Thymus (tissue), 11 donors: ENCODE measurements around the gene TRIM47. TPM values are rescaled to one million over a fixed set of nuclear protein-coding genes. Genes with fewer than 3 reads are reported as not detected.
A peak's percentile ranks its signal among the peaks of the same experiment; 100 is the strongest.

Experiments
- DNase-seq, 9 donors: peaks; one replicate each; pipeline ENCODE4 v3.0.0-alpha.2; 2013; ENCODE audit warnings: low spot score in 9 of 9, low read depth in 6 of 9, missing footprints in 1 of 9
- H3K27ac ChIP-seq, 2 donors: one replicate each; pipeline ENCODE4 v1.5.1; 2013; ENCODE audit warnings: control low read depth in 1 of 2, low read depth in 1 of 2, low read length in 1 of 2, mild to moderate bottlenecking in 1 of 2, moderate library complexity in 1 of 2
- H3K27me3 ChIP-seq, 2 donors: one replicate each; pipeline ENCODE4 v1.5.1; 2013; ENCODE audit warnings: low read length in 1 of 2; ENCODE audit not compliant: control insufficient read depth in 2 of 2, insufficient read depth in 1 of 2
- H3K36me3 ChIP-seq, 2 donors: one replicate each; pipeline ENCODE4 v1.5.1; 2013; ENCODE audit warnings: low read length in 1 of 2, mild to moderate bottlenecking in 1 of 2, moderate library complexity in 1 of 2; ENCODE audit not compliant: control insufficient read depth in 2 of 2, insufficient read depth in 2 of 2
- H3K4me1 ChIP-seq, 2 donors: one replicate each; pipeline ENCODE4 v1.5.1; 2013; ENCODE audit warnings: low read length in 2 of 2; ENCODE audit not compliant: control insufficient read depth in 2 of 2, insufficient read depth in 2 of 2
- H3K4me3 ChIP-seq, 2 donors: one replicate each; pipeline ENCODE4 v1.5.1; 2013; ENCODE audit warnings: low read length in 2 of 2, control low read depth in 1 of 2, mild to moderate bottlenecking in 1 of 2
- H3K9me3 ChIP-seq, 2 donors: one replicate each; pipeline ENCODE4 v1.5.1; 2013; ENCODE audit warnings: low read length in 1 of 2, mild to moderate bottlenecking in 1 of 2; ENCODE audit not compliant: control insufficient read depth in 2 of 2, insufficient read depth in 1 of 2
- WGBS: extraction: QIAGEN DNeasy Blood & Tissue Kit; methylation state at CpG from one replicate; pipeline ENCODE4 v1.1.7; 2013; 5-methylcytosine and 5-hydroxymethylcytosine counted together
- polyA plus RNA-seq: library from polyadenylated mRNA; stranded (reverse); fragments of 200-250 nt; gene quantifications from one replicate; pipeline ENCODE4 v1.2.3, GENCODE V29; 2013
- total RNA-seq: library from RNA; stranded (reverse); fragments of 120-200 nt; gene quantifications from one replicate; pipeline ENCODE4 v1.2.4, GENCODE V29; 2013
- donor health status: healthy.

The TRIM47 gene
- total and polyA plus RNA-seq, 2 donors = 12.6 to 22.8 TPM

DNA sequence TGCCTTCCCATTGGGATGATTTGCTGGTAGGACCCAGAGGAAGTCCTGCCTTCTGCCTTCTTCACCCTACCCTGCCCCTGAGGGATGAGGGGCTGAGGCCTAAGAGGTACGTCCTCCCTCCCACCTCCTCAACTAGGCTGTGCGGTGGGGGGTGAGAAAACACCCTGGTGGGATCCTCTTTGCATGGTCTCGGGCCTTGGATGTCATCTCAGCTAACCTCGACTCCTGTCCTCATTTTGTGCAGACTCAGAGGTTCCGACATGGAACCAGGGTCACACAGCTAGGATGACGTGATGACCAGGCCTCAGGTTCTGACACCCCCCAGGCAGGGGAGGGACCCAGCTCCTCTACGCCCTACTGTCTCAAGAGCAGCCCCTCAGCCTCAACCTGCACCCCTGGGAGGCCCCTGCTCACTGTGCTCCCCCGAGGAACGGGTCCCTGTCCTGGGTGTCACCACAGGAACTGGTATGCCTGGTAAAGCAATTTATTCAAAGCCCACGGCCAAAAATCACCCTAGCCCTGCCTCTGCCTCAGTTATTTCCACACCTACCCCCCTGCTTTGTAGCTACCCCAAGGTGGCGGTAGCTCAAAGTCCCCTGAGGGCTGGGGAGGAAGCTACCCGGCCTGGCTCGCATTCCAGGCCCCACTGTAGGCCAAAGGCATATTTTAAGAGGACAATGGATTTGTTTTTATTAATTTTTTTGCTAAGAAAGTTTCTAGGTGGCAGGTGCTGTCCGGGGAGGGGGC, 51.6 kb downstream of the TRIM47 start:
- Histone ChIP-seq H3K4me3 (no peak overlapping the region), H3K27me3 (no peaks in the 10 kb centered on the region), H3K27ac (peak overlapping the region; percentile 71 to 90), H3K4me1 (peaks cover 7 to 40% of the 10 kb centered on the region in 2 donors), H3K9me3 (peaks cover 0 to 10% of the 10 kb centered on the region in 2 donors), H3K36me3 (peaks cover 79 to 88% of the 10 kb centered on the region in 2 donors)
- no peak for DNase-seq
- WGBS = 88% methylated on average over 14 of the region's 14 CpGs

GRCh38 chr17:75825748-75826370, 52.5 kb downstream of the TRIM47 start:
- Histone ChIP-seq H3K4me1 (peaks cover 12 to 49% of the 10 kb centered on the region in 2 donors), H3K27ac (no peak overlapping the region), H3K9me3 (peaks cover 0 to 13% of the 10 kb centered on the region in 2 donors), H3K36me3 (peaks cover 80 to 92% of the 10 kb centered on the region in 2 donors), H3K27me3 (no peaks in the 10 kb centered on the region), H3K4me3 (no peak overlapping the region)
- 91% methylated on average over 12 of the region's 12 CpGs for WGBS
- DNase-seq = no peak

DNA sequence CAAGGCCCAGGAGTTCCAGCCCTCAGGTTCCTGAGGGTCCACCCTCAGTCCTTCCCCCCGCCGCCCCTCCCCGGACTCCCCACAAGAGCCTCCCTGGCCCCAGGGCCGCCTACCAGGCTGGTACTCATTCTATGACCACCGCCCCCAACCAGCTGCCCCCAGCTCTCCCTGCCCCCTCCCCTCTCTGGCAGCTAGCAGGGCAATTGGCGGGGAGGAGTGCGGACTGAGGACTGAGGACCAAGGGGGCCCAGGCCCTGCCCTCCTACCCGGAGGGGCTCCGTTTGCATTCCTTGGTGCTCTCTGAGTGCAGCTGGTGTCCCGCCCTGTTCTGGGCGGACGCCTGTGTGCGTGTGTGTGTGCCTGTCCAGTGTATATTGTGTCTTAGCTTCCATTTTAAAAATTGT, 53.2 kb downstream of the TRIM47 start:
- no peak overlapping the region for H3K4me3 ChIP-seq
- H3K27ac ChIP-seq = no peak overlapping the region
- peaks cover 12 to 50% of the 10 kb centered on the region in 2 donors for H3K4me1 ChIP-seq
- WGBS = 94% methylated on average over 13 of the region's 13 CpGs
- H3K36me3 ChIP-seq = peaks cover 80 to 91% of the 10 kb centered on the region in 2 donors
- peaks cover 0 to 9% of the 10 kb centered on the region in 2 donors for H3K9me3 ChIP-seq
- H3K27me3 ChIP-seq = no peaks in the 10 kb centered on the region
- no peak for DNase-seq

DNA sequence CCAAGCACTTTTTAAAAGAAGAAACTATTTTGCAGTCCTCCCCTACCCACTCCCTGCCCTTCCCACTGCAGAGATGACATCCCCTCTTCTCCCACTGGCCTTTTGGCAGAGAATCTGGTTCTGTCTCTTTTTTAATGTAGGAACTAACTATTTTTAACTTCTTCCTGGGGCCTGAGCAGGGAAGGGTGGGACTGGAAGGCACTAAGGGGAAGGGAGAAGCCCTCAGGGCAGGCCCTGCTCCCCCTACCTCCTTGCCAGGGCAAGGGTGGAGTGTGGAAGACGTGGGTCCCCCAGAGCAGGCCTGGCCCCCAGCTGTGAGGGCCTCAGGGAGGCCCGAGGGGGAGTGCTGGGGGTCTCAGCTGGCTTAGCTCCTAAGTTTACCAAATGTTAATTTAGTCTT, 53.7 kb downstream of the TRIM47 start:
- H3K4me1 ChIP-seq = peaks cover 12 to 50% of the 10 kb centered on the region in 2 donors
- peaks cover 80 to 91% of the 10 kb centered on the region in 2 donors for H3K36me3 ChIP-seq
- no peak for DNase-seq
- WGBS = 85% methylated on average over 2 of the region's 2 CpGs
- no peaks in the 10 kb centered on the region for H3K27me3 ChIP-seq
- H3K9me3 ChIP-seq = peaks cover 0 to 9% of the 10 kb centered on the region in 2 donors
- H3K4me3 ChIP-seq = no peak overlapping the region
- no peak overlapping the region for H3K27ac ChIP-seq

Other genes with a start within 250 kb of the TRIM47 start
- gene SMIM5, start 245.1 kb downstream of the TRIM47 start, total RNA-seq = 0.94 TPM
- 7.3 TPM for gene SMIM5, start 245.1 kb downstream of the TRIM47 start, polyA plus RNA-seq
- gene RECQL5, start 211.4 kb downstream of the TRIM47 start, total RNA-seq = 17.4 TPM
- 51.8 TPM for gene RECQL5, start 211.4 kb downstream of the TRIM47 start, polyA plus RNA-seq
- 85.4 TPM for gene SAP30BP, start 211.2 kb downstream of the TRIM47 start, total RNA-seq
- gene SAP30BP, start 211.2 kb downstream of the TRIM47 start, polyA plus RNA-seq = 72.4 TPM
- 4.3 TPM for gene ITGB4, start 157.1 kb downstream of the TRIM47 start, total RNA-seq
- gene ITGB4, start 157.1 kb downstream of the TRIM47 start, polyA plus RNA-seq = 79.0 TPM
- gene GALK1, start 113.4 kb downstream of the TRIM47 start, total RNA-seq = 37.3 TPM
- 32.6 TPM for gene GALK1, start 113.4 kb downstream of the TRIM47 start, polyA plus RNA-seq
- gene UNK, start 93.8 kb downstream of the TRIM47 start, total RNA-seq = 13.7 TPM
- 31.6 TPM for gene UNK, start 93.8 kb downstream of the TRIM47 start, polyA plus RNA-seq
- 43.2 TPM for gene UNC13D, start 34.2 kb downstream of the TRIM47 start, total RNA-seq
- 59.1 TPM for gene UNC13D, start 34.2 kb downstream of the TRIM47 start, polyA plus RNA-seq
- 17.3 TPM for gene WBP2, start 23.2 kb downstream of the TRIM47 start, total RNA-seq
- gene WBP2, start 23.2 kb downstream of the TRIM47 start, polyA plus RNA-seq = 96.9 TPM
- gene TRIM65, start 18.4 kb upstream of the TRIM47 start, total RNA-seq = 14.4 TPM
- gene TRIM65, start 18.4 kb upstream of the TRIM47 start, polyA plus RNA-seq = 20.2 TPM
- gene MRPL38, start 26.3 kb upstream of the TRIM47 start, total RNA-seq = 30.5 TPM
- 78.6 TPM for gene MRPL38, start 26.3 kb upstream of the TRIM47 start, polyA plus RNA-seq
- gene FBF1, start 62.5 kb upstream of the TRIM47 start, total RNA-seq = 9.2 TPM
- 18.7 TPM for gene FBF1, start 62.5 kb upstream of the TRIM47 start, polyA plus RNA-seq
- gene ACOX1, start 100.6 kb upstream of the TRIM47 start, total RNA-seq = 23.5 TPM
- 15.9 TPM for gene ACOX1, start 100.6 kb upstream of the TRIM47 start, polyA plus RNA-seq
- 10.4 TPM for gene TEN1, start 100.7 kb upstream of the TRIM47 start, total RNA-seq
- gene TEN1, start 100.7 kb upstream of the TRIM47 start, polyA plus RNA-seq = 18.2 TPM
- gene CDK3, start 122.3 kb upstream of the TRIM47 start, total RNA-seq = 3.2 TPM
- gene CDK3, start 122.3 kb upstream of the TRIM47 start, polyA plus RNA-seq = 31.8 TPM
- 0.33 TPM for gene EVPL, start 148.7 kb upstream of the TRIM47 start, total RNA-seq
- gene EVPL, start 148.7 kb upstream of the TRIM47 start, polyA plus RNA-seq = 3.9 TPM
- 19.9 TPM for gene SRP68, start 193.9 kb upstream of the TRIM47 start, total RNA-seq
- gene SRP68, start 193.9 kb upstream of the TRIM47 start, polyA plus RNA-seq = 47.6 TPM
- 0.09 TPM for gene GALR2, start 196.2 kb upstream of the TRIM47 start, total RNA-seq
- 0.09 TPM for gene GALR2, start 196.2 kb upstream of the TRIM47 start, polyA plus RNA-seq
- gene ZACN, start 200.6 kb upstream of the TRIM47 start, total RNA-seq = 1.5 TPM
- 10.3 TPM for gene ZACN, start 200.6 kb upstream of the TRIM47 start, polyA plus RNA-seq
- 71.9 TPM for gene EXOC7, start 225.2 kb upstream of the TRIM47 start, total RNA-seq
- gene EXOC7, start 225.2 kb upstream of the TRIM47 start, polyA plus RNA-seq = 64.6 TPM